Esophagus squamous epithelium (tissue), 4 donors: ENCODE data around the gene IZUMO1.
"Not testable (repeated sequence)": the region's sequence is repeated elsewhere in the genome, so short reads cannot be mapped to it uniquely, and the experiment has no call there.

ENCODE experiments used
- CTCF ChIP-seq, 6 experiments: fragments of 450-650 bp in 4 of 6; fragments of 200-600 bp in 2 of 6; sonication (generic) in 2 of 6; IDR thresholded peaks; one replicate each; pipeline ENCODE4 v1.5.1; 2016 to 2019; ENCODE audit warnings: antibody characterized with exemption in 6 of 6, mild to moderate bottlenecking in 4 of 6, moderate library complexity in 4 of 6
- POLR2A ChIP-seq, 4 donors: fragments of 450-650 bp; IDR thresholded peaks; one replicate each; pipeline ENCODE4 v1.6.1; 2017; ENCODE audit warnings: antibody characterized with exemption in 4 of 4, mild to moderate bottlenecking in 4 of 4, moderate library complexity in 3 of 4

GRCh38 chr19:48718106-48718505 lies 28.6 kb downstream of the IZUMO1 start:
- not testable (repeated sequence) for TF ChIP-seq CTCF, POLR2A (IDR thresholded peaks at IDR 0.05)
